GOT3 (cell line): Measurements from ENCODE around the gene ARHGDIA.
A peak's percentile ranks its signal among the peaks of the same experiment; 100 is the strongest.

Experiments
- DNase-seq: peaks from one replicate; lab custom pipeline; 2025; ENCODE audit warnings: mixed read lengths; lab: John Stamatoyannopoulos, UW

ARHGDIA gene

GRCh38 chr17:81863833-81864768, 7.0 kb downstream of the ARHGDIA start:
- DNase-seq = no peak

- DNase-seq = no peak
These were observed 7.9 kb downstream of the ARHGDIA start for GRCh38 chr17:81863123-81863675.

GRCh38 chr17:81860756-81861568, 10.2 kb downstream of the ARHGDIA start:
- DNase-seq = peak; percentile 97

- no peak for DNase-seq
These were observed 11.0 kb downstream of the ARHGDIA start, which contains the start of gene P4HB for GRCh38 chr17:81859906-81860755. P4HB (minus strand) TSS chr17:81860535; CDS start chr17:81860471, 64 bp downstream.

- no peak for DNase-seq
These were observed 11.9 kb downstream of the ARHGDIA start for GRCh38 chr17:81858967-81859905.

GRCh38 chr17:81858170-81858966, 12.8 kb downstream of the ARHGDIA start:
- no peak for DNase-seq

GRCh38 chr17:81854974-81855774, 16.0 kb downstream of the ARHGDIA start:
- no peak for DNase-seq

GRCh38 chr17:81852237-81852636, 18.9 kb downstream of the ARHGDIA start:
- DNase-seq = no peak

GRCh38 chr17:81851423-81851822, 19.7 kb downstream of the ARHGDIA start:
- DNase-seq = no peak

GRCh38 chr17:81849457-81849856, 21.7 kb downstream of the ARHGDIA start:
- DNase-seq = no peak

- DNase-seq = no peak
These were observed 24.1 kb downstream of the ARHGDIA start for GRCh38 chr17:81846743-81847689.

GRCh38 chr17:81845881-81846742, 25.0 kb downstream of the ARHGDIA start:
- DNase-seq = no peak

GRCh38 chr17:81845361-81845760, 25.8 kb downstream of the ARHGDIA start:
- no peak for DNase-seq

GRCh38 chr17:81844887-81845286, 26.2 kb downstream of the ARHGDIA start:
- no peak for DNase-seq

- no peak for DNase-seq
These were observed 26.7 kb downstream of the ARHGDIA start for GRCh38 chr17:81844327-81844851.

GRCh38 chr17:81843713-81844326, 27.3 kb downstream of the ARHGDIA start:
- no peak for DNase-seq
